GM21529 (cell line): ENCODE results near the gene ZNF681.
"Not testable (repeated sequence)": the region's sequence is repeated elsewhere in the genome, so short reads cannot be mapped to it uniquely, and the experiment has no call there.

Source experiments
- ATAC-seq: cut with Tn5 transposase; IDR thresholded peaks from one replicate; pipeline ENCODE4 v1.9.1; 2021; ENCODE audit not compliant: unreplicated experiment

ZNF681 gene

GRCh38 chr19:23758187-23759074 is at the start of gene ZNF681:
Gene ZNF681, minus strand, starts transcription at chr19:23758891. Its CDS starts 142 bp downstream, at chr19:23758749.
- peak; percentile 79 for ATAC-seq

- no peak for ATAC-seq
Observed at GRCh38 chr19:23804676-23805075, 46.0 kb upstream of the ZNF681 start.

- no peak for ATAC-seq
Observed at GRCh38 chr19:23802290-23802689, 43.6 kb upstream of the ZNF681 start.

DNA sequence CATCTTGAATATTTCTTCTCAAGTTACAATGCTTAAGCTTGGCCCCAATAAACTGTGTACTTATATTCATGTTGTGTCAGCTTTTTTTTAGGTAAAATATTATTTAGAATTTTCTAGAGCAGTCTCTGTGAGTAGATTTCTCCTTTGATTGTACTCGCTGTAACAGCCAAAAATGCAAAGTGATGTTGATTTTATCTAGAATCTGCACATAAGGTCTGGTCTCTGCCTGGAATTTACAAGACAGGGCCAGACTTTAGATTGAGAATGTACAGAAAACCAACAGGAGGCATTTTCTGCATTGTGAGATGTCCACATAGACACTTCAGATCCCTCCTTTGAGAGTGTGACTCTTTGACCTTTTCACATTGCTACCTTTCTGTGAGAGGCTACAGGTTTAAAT is 43.1 kb upstream of the ZNF681 start:
- ATAC-seq: no peak

DNA sequence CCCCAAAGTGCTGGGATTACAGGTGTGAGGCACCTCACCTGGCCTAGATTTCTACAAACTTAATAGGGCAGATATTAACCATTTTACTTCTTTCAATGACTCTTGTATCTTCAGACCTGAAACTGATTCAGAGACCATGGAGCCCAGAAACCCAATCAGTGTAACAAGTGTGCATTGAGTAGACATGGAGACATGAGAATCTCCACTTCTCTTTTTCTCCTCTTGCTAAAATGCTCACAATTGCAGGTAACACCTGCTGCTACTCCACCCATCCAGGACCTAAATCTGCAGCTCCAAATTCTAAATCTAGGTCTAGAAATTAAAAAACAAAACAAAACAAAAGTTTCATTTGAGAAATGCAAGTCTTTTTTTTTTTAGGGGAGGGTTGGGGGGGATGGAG is 42.2 kb upstream of the ZNF681 start:
- no peak for ATAC-seq

GRCh38 chr19:23800271-23800670 is 41.6 kb upstream of the ZNF681 start:
- ATAC-seq: no peak

DNA sequence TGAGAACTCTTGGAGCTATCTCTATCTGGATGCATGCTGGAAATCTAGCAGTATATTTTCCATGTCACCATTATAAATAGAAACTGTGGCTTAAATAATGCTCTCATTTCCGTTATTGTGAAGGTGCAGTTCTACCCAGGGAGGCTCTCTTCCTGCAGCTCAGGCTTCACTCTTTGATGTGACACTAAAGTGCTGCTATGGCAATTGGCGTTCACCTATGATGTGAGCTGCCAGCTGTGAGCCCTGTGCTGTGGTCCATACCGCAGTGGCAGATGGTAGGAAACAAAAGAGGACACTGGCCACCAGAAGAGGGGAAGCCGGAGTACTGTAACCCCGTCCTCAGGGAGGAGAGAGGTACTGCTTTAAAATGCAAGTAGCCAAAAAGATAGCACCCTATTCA is 40.6 kb upstream of the ZNF681 start:
- no peak for ATAC-seq

DNA sequence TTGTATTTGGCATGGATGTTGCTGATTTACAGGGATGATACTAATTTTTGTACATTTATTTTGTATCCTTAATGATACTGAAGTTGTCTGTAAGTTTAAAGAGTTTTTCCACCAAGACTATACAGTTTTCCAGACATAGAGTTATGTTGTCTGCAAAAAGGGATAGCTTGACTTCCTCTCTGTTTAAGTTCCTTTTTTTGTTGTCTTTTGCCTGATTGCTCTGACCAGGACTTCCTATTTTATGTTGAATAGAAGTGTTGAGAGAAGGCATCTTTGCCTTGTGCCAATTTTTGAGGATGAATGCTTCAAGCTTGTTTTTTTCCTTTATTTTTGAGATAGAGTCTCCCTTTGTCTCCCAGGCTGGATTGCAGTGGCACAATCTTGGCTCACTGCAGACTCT is 36.8 kb upstream of the ZNF681 start:
- ATAC-seq: no peak

GRCh38 chr19:23792784-23793183 is 34.1 kb upstream of the ZNF681 start:
- ATAC-seq: no peak

- no peak for ATAC-seq
Observed at GRCh38 chr19:23790641-23791488, 32.2 kb upstream of the ZNF681 start.

GRCh38 chr19:23789246-23789645 is 30.6 kb upstream of the ZNF681 start:
- ATAC-seq: no peak

DNA sequence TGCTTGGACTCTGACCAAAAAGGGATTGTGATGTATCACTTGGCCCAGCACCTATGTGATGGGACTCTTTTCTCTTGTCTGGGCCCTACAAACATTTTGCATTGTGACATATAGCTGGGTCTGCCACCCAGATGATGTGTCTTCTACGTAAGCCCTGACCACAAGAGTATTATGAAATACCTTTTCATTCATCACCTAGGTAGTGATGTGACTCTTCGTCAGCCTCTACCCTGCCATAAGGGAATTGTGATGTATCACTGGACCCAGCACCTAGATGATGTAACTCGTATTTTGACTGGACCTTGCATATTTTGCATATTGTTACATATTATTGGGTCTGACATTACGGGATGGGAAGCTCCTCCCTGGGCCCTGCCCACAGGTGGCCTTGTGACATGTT is 29.7 kb upstream of the ZNF681 start:
- no peak for ATAC-seq

GRCh38 chr19:23787106-23787505 is 28.4 kb upstream of the ZNF681 start:
- ATAC-seq: no peak

- ATAC-seq: no peak
Observed at GRCh38 chr19:23785982-23786381, 27.3 kb upstream of the ZNF681 start.

- no peak for ATAC-seq
Observed at GRCh38 chr19:23784274-23784673, 25.6 kb upstream of the ZNF681 start.

DNA sequence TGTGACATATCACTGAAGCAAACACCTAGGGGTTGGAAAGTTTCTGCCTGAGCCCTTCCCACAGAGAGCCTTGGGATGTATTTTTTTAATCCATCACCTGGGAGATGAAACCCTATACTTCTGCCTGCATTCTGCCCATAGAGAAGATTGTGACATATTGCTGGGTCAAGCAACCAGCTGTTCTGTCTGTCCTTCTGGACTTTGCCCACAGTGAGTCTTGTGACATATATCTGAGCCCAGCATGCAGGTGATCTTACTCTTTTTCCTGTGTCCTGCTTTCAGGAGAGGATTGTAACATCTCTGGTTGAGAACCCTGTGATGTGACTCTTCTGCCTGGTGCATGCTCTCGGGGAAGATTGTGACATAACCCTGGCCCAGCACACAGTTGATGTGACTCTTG is 24.9 kb upstream of the ZNF681 start:
- no peak for ATAC-seq

DNA sequence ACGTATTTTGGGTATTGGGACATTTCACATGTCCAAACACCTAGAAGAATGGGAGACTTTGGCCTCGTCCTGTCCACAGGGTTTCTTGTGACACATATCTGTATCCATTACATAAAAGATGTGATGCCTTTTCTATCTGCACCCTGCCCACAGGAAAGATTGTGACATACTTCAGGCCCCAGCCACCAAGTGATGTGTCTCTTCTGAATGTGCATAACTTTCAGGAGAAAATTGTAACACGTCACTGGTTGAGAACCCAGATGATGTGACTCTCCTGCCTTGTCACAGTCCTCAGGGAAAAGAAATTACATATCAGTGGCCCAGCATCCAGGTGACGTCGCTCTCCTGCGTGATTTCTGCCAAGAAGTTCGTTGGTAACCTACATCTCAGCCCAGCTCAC is 21.0 kb upstream of the ZNF681 start:
- no peak for ATAC-seq

DNA sequence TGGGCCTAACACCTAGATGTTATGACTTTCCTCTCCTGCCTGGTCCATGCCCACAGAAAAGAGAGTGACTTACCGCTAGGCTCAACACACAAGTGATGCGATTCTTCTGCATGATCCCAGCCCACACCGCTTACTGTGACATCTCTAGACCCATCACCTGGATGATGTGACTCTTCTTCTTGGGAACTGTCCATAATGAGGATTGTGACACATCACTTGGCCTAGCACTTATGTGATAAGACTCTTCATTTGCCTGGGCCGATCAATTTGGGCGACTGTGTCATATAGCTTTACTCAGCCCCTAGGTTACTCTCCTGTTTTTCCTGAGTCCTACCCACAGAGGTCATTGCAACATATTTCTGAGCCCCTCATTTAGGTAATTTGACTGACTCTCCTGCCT is 19.9 kb upstream of the ZNF681 start:
- ATAC-seq: no peak

- not testable (repeated sequence) for ATAC-seq
Observed at GRCh38 chr19:23778036-23778435, 19.3 kb upstream of the ZNF681 start.

DNA sequence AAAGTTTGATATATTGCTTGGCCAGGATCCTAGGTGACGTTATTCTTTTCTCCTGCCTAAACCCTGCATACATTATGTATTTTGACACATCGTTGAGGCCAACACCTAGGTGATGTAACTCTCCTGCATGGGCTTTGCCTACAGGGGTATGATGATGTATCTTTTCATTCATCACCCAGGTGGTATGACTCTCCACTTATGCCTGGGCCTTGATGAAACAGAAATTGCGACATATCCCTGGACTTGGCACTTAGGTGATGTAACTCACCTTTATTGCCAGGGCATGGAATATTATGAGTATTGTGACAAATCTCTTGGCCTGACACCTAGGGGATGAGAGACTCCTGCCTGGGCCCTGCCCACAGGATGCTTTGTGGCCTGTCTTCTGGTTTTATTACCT is 18.5 kb upstream of the ZNF681 start:
- ATAC-seq: no peak

DNA sequence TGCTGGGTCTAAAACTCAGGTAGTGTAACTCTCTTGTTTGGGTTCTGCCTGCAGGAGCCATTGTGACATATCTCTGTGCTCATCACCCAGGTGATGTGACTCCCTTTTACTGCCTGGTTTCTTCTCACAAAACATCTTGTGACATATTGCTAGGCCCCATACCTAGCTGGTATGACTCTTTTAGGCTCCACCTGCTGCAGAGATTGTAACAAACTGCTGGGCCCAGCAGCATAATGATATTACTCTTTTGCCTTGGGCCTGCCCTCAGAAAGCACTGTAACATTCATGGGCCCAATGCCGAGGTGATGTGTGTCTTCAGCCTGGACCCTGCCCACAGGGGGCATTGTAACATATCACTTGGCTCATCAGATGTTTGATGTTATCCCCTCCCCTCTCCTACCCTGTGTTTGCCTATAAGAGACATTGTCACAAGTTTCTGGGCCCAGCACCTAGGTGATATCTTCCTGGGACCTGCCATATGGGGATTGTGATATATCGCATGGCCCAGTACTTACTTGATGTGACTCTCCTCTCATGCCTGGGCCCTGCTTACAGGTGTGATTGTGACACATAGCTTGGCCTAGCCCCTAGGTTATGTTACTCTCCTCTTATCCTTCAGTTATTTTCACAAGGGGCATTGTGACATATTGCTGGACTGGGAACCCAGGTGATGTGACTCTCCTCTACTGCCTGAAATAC is 18.0 kb upstream of the ZNF681 start:
- ATAC-seq: no peak
